SHP77 treated with DMSO at 0.1 percent for 48 hours (cell line): ENCODE measurements around the gene VAT1.
A peak's percentile ranks its signal among the peaks of the same experiment; 100 is the strongest.
"Not testable (repeated sequence)": the region's sequence is repeated elsewhere in the genome, so short reads cannot be mapped to it uniquely, and the experiment has no call there.

ENCODE experiments used
- DNase-seq: peaks from one replicate; lab custom pipeline; 2025; lab: John Stamatoyannopoulos, UW

The VAT1 gene

GRCh38 chr17:43006639-43007551 lies 15.3 kb downstream of the VAT1 start, which contains the start of gene IFI35:
Gene IFI35, plus strand, starts transcription at chr17:43006784. Its CDS starts 164 bp downstream, at chr17:43006948.
- peak; percentile 26 for DNase-seq

- no peak for DNase-seq
Observed at GRCh38 chr17:43003542-43004172, 18.5 kb downstream of the VAT1 start.

- DNase-seq: not testable (repeated sequence)
Observed at GRCh38 chr17:43000894-43001293, 21.3 kb downstream of the VAT1 start.

DNA sequence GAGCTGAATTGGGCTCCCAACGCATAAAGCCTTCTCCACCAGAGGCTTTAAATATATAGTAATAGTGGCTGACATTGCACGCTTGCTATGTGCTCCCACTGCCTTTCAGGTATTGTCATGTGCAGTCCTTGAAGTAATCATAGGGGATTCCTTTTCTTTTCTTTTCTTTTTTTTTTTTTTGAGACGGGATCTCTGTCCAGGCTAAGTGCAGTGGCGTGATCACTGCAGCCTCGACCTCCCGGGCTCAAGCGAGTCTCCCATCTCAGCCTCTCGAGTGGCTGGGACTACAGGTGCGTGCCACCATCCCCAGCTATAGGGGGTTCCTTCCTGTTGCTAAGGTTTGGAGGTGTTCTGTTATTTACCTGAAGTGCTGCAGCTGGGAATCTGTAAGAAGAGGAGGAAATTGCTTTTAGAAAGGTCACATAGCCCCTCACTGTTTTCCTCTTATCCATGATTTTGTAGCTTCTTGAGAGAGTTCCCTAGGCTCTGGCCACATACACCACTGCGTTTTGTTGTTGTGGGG lies 23.1 kb downstream of the VAT1 start:
- no peak for DNase-seq

DNA sequence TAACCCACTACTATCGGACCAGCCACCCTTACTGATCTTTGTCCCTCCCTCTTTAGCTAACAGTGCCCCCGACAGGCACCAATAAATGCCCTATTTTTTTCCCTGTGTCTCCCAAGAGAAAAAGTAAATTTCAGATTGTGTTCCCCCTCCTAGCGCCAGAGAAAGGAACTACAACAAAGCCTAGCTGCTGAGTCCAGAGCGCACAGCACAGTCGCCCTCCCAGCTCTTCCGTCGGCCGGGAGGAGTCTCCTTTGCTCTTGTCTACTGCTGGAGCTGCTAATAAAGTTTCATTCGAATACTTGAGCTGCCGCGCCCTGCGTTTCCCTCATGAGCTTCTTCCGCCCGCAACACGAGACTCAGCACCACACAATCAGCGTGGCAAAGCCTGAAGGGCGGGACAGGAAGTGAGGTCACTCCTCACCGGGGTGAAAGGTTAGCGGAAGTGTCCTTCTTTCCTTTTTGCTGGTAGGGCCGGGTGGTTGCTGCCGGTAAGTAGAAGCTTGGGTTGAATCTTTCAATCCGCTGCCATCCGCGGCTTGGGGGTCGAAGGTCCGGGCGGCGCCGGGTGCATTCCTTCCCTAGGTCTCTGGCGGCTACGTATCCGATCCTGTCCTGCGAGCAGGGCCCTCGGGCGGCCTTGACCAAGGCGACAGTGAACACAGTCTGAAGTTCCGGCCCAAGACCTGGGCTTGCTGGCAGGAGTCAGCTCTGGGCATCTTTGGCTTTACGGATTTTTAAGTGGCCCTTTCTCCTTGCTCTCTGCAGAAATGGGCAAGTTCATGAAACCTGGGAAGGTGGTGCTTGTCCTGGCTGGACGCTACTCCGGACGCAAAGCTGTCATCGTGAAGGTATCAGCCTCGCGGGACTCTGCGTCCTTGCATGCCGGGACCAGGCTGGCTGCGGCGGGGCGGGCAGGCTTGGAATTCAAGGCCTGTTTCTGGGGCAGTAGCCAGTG lies 23.9 kb downstream of the VAT1 start, which contains the start of gene RPL27:
TSS of gene RPL27 (plus strand) at position 436 of the 955 bp plus-strand sequence. CDS start at position 768, 332 bp downstream.
- DNase-seq: peak; percentile 99

DNA sequence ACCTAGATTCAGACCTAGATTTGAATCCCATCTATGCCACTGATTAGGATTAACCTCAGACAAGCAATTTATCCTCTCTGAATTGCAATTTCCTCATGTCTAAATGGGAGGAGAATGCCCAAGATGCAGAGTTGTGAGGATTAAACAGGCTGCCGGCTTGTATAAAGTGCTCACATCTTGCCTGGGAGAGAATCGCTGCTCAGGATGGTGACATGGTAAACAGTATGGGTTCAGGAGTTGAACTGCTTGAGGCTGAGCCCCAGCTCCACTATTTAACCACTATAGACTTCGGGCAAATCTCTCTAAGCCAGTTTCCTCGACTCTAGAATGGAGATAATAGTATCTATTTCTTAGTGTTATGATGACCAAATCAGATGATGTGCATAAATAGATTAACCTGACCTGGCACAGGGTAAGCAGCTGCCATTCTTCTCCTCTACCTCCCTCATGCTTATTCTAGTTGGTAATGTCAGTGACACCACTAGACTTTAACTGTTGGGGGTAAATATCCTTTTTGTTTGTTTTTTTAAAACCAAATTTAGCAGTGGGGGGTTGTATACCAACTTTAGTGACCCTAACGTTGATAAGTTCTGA lies 24.7 kb downstream of the VAT1 start:
- DNase-seq: no peak

DNA sequence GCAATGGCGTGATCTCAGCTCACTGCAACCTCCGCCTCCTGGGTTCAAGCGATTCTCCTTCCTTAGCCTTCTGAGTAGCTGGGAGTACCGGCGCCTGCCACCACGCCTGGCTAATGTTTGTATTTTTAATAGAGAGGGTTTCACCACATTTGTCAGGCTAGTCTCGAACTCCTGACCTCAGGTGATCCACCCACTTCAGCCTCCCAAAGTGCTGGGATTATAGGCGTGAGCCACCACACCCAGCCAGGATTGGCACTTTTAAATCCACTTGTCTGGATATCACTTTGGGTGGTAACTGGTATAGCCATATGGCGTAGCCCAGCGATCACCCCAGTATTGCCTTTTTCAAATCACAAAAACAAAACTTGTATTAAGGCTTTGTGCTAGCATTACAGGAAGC lies 28.3 kb downstream of the VAT1 start:
- not testable (repeated sequence) for DNase-seq

- DNase-seq: no peak
Observed at GRCh38 chr17:42992872-42993271, 29.3 kb downstream of the VAT1 start.

- no peak for DNase-seq
Observed at GRCh38 chr17:42991471-42991870, 30.7 kb downstream of the VAT1 start.

DNA sequence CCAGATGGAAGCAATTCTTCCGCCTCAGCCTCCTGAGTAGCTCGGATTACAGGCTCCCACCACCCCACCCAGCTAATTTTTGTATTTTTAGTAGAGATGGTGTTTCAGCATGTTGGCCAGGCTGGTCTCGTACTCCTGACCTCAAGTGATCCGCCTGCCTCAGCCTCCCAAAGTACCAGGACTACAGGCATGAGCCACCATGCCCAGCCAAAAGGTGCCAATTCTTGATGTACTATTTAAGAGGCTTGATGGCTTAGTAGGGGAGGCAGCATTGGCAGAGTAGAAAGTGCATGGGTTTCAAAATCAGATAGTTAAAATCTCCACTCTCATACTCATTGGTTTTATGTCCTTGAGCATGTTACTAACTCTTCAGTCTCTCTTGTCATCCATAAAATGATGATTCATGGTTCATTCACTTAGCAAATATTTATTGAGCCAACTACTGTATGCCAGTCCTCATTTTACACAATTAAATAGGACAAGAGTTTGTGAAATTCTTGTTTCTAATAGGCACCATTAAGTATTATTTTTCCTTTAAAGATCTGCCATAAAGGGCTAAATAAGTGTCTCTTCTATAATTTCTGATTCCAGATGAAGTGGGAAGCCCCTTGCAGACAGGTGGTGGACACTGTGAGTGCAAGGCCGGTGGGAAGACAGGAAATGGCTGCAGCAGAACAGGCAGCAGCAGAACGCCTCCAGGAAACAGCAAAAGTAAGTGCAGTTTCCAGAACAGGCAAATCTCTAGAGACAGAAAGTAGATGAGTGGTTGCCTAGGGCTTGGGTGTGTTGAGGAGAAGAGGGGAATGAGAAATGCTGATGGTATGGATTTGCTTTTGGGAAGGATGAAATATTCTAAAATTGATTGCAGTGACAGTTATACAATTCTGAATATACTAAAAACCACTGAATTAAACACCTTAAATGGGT lies 32.2 kb downstream of the VAT1 start:
- no peak for DNase-seq

- no peak for DNase-seq
Observed at GRCh38 chr17:42989141-42989540, 33.0 kb downstream of the VAT1 start.

DNA sequence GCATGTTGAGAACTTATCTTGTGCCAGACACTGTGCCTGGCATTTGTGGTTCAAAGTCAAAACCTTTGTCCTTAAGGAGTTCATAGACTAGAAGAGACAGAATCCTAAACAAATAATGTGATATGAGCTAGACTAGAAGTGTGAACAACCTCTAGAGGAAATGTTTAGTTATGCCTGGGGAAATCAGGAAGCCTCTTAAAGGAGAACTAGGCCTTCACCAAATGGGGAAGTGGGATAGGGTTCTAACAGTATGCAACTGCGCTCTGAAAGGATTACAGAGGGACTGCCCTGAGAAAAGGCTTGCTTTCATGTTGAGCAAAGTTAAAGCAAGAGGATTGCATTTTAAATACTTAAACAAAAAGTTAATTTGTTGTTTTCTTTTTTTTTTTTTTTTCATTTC lies 37.0 kb downstream of the VAT1 start:
- no peak for DNase-seq

DNA sequence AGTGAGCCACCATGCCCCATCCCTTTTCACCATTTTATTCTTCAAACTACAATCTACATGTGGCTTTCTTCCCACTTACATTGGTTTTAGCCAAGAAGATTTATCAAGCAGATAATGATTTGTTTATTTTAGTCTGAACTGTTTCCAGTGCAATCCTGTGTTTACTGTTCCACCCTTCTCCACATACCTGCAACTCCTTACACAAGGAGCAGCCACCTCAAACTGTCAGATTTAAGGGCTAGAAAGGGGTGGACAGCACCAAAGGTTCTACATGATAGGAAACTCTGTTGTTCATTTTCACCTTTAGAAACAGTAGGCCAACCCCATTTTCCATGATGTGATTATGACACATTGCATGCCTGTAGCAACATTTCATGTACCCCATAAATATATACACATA lies 39.9 kb downstream of the VAT1 start:
- no peak for DNase-seq

DNA sequence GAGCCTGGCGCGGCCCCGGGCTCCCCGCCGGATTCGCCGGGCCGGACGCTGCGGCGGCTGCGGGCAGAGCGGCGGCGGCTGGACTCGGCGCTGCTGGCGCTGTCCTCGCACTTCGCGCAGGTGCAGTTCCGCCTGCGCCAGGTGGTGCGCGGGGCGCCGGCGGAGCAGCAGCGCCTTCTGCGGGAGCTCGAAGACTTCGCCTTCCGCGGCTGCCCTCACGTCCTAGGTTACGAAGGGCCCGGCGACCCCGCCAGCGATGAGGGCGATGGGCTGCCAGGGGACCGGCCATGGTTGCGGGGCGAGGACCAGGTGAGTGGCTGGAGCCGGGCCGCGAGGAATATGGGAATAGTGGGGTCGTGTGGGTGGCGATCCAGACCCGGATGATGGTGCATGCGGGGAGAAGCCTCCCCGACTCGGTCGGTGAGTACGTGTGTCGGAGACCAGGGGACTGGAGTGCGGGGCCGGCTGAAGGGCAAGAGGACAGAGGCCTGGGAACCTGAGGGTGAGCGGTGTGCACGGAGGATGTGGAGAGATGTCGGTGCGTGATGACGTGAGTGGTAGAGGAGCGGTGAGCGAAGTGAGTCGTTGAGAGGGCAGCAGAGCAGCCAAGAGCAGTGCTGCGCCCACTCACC lies 41.3 kb downstream of the VAT1 start:
- DNase-seq: peak; percentile 27

DNA sequence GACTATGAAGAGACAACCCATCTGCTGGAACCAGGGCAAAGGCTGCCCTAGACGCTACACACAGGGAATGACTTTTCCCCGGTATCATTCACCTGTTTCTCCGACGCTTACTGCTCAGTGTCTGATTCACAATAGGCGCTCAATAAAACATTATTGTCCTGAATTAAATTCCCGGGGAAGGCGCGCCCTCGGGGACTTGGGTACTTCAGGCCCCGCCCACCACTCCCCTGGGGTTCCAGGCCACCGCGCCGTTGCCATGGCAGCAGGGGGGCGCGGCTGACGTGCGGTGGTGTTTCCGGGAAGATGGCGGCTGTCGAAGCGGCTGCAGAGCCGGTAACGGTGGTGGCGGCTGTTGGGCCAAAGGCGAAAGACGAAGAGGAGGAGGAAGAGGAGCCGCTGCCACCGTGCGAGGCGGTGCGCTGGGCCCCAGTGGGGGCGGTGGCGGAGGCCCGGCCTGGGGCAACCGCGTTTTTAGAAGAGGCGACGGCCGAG lies 41.9 kb downstream of the VAT1 start, which contains the start of gene RUNDC1:
TSS of gene RUNDC1 (plus strand) at position 292 of the 492 bp plus-strand sequence. CDS start at position 304, 12 bp downstream.
- DNase-seq: peak; percentile 35

GRCh38 chr17:42979511-42980273 lies 42.5 kb downstream of the VAT1 start, which contains the start of gene PTGES3L:
Gene PTGES3L, minus strand, starts transcription at chr17:42980080. Its CDS starts 27 bp downstream, at chr17:42980053.
- DNase-seq: peak; percentile 67

- DNase-seq: not testable (repeated sequence)
Observed at GRCh38 chr17:42975701-42976100, 46.5 kb downstream of the VAT1 start.

- no peak for DNase-seq
Observed at GRCh38 chr17:42975265-42975664, 46.9 kb downstream of the VAT1 start.
